Activated T-cell treated with anti-CD3 and anti-CD28 coated beads, Interleukin-2, amount 50 U/mL, for 72 hours (primary cell): ENCODE data around the gene RXFP3. TPM values are rescaled to one million over a fixed set of nuclear protein-coding genes. Genes with fewer than 3 reads are reported as not detected.
A peak's percentile ranks its signal among the peaks of the same experiment; 100 is the strongest.
"Not testable (repeated sequence)": the region's sequence is repeated elsewhere in the genome, so short reads cannot be mapped to it uniquely, and the experiment has no call there.

Source experiments
- ATAC-seq, 2 donors: fragments of 150-1000 bp; cut with Tn5 transposase; replicated peaks in 1 of 2; 2 replicates each; pipeline ENCODE4 v1.10.0; 2021; ENCODE audit warnings: moderate library complexity in 2 of 2, mild to moderate bottlenecking in 1 of 2
- DNase-seq, 2 donors: peaks; one replicate each; pipeline ENCODE4 v3.0.0; 2021 to 2022; ENCODE audit warnings: mixed read lengths in 1 of 2
- H3K27ac Mint-ChIP-seq: one replicate; pipeline ENCODE4 v1.8.0; 2022; ENCODE audit warnings: mild to moderate bottlenecking, moderate library complexity, mixed read lengths
- H3K27me3 Mint-ChIP-seq: one replicate; pipeline ENCODE4 v1.8.0; 2022; ENCODE audit warnings: low read depth, mixed read lengths
- H3K36me3 Mint-ChIP-seq, 2 donors: one replicate each; pipeline ENCODE4 v1.8.0; 2022; ENCODE audit warnings: mixed read lengths in 2 of 2, mild to moderate bottlenecking in 1 of 2; ENCODE audit not compliant: insufficient read depth in 2 of 2
- H3K4me1 Mint-ChIP-seq: one replicate; pipeline ENCODE4 v1.8.0; 2022; ENCODE audit warnings: low read depth, mixed read lengths
- H3K4me3 Mint-ChIP-seq, 2 donors: one replicate each; pipeline ENCODE4 v1.8.0; 2022; ENCODE audit warnings: mild to moderate bottlenecking in 2 of 2, mixed read lengths in 2 of 2, moderate library complexity in 2 of 2
- H3K9me3 Mint-ChIP-seq, 2 donors: one replicate each; pipeline ENCODE4 v1.8.0; 2022; ENCODE audit warnings: mixed read lengths in 2 of 2
- total RNA-seq, 2 donors: library from RNA; stranded (reverse); gene quantifications; one replicate each; pipeline ENCODE4 v1.2.3, GENCODE V29; 2022

Gene RXFP3
- total RNA-seq, 2 donors from 2014 or later: not detected

DNA sequence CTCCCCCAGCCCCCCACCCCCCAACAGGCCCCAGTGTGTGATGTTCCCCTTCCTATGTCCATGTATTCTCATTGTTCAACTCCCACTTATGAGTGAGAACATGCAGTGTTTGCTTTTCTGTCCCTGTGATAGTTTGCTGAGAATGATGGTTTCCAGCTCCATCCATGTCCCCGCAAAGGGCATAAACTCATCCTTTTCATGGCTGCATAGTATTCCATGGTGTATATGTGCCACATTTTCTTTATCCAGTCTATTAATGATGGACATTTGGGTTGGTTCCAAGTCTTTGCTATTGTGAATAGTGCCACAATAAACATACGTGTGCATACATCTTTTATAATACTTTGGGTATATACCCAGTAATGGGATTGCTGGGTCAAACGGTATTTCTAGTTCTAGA lies 21.3 kb upstream of the RXFP3 start:
- not testable (repeated sequence) for H3K36me3 Mint-ChIP-seq, H3K4me3 Mint-ChIP-seq, ATAC-seq, H3K4me1 Mint-ChIP-seq, DNase-seq, H3K27me3 Mint-ChIP-seq, H3K27ac Mint-ChIP-seq
- H3K9me3 Mint-ChIP-seq: peaks cover 22 to 26% of the 10 kb centered on the region in 2 donors

- Mint-ChIP-seq H3K27ac (no peak overlapping the region), H3K4me1 (no peaks in the 10 kb centered on the region), H3K9me3 (peaks cover 14% of the 10 kb centered on the region in 2 donors), H3K4me3 (no peak overlapping the region), H3K27me3 (peaks cover 6% of the 10 kb centered on the region), H3K36me3 (peaks cover 2 to 3% of the 10 kb centered on the region in 2 donors)
- DNase-seq: no peak
- no peak for ATAC-seq
Observed at GRCh38 chr5:33921002-33921401, 15.2 kb upstream of the RXFP3 start.

- DNase-seq (no peak), ATAC-seq (no peak)
- Mint-ChIP-seq H3K4me1 (no peaks in the 10 kb centered on the region), H3K36me3 (peaks cover 0 to under 1% of the 10 kb centered on the region in 2 donors), H3K4me3 (no peak overlapping the region), H3K27ac (no peak overlapping the region), H3K9me3 (peaks cover 0 to under 1% of the 10 kb centered on the region in 2 donors), H3K27me3 (peaks cover 6% of the 10 kb centered on the region)
Observed at GRCh38 chr5:33925278-33925677, 10.9 kb upstream of the RXFP3 start.

DNA sequence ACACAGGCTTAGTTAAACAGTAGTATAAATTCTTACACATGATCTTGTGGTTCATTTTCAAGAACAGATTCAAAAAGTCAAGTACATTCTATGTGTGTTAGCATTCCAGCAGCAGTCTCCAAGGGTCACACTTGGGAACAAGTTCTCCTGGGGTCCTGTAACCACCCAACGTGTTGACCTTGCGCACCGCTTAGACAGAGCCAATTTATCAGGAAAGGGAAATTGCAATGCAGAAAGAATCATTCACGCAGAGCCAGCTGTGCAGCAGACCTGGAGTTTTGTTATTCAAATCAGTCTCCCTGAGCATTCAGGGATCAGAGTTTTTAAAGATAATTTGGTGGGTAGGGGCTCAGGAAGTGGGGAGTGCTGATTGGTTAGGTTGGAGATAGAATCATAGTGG lies 8.5 kb upstream of the RXFP3 start:
- no peak for DNase-seq
- Mint-ChIP-seq H3K27me3 (peaks cover 20% of the 10 kb centered on the region), H3K36me3 (no peaks in the 10 kb centered on the region), H3K27ac (no peak overlapping the region), H3K4me1 (no peaks in the 10 kb centered on the region), H3K4me3 (no peak overlapping the region), H3K9me3 (no peaks in the 10 kb centered on the region)
- ATAC-seq: no peak

GRCh38 chr5:33928283-33928682 lies 7.9 kb upstream of the RXFP3 start:
- no peaks in the 10 kb centered on the region for H3K4me1 Mint-ChIP-seq
- H3K27me3 Mint-ChIP-seq: peaks cover 20% of the 10 kb centered on the region
- DNase-seq (no peak), ATAC-seq (no peak)
- no peaks in the 10 kb centered on the region for H3K9me3 Mint-ChIP-seq
- H3K36me3 Mint-ChIP-seq: no peaks in the 10 kb centered on the region
- no peak overlapping the region for H3K4me3 Mint-ChIP-seq
- no peak overlapping the region for H3K27ac Mint-ChIP-seq

GRCh38 chr5:33929925-33930690 lies 6.1 kb upstream of the RXFP3 start:
- H3K27me3 Mint-ChIP-seq: peaks cover 22% of the 10 kb centered on the region
- DNase-seq (no peak), ATAC-seq (no peak)
- no peak overlapping the region for H3K4me3 Mint-ChIP-seq
- H3K4me1 Mint-ChIP-seq: no peaks in the 10 kb centered on the region
- H3K27ac Mint-ChIP-seq: no peak overlapping the region
- H3K9me3 Mint-ChIP-seq: no peaks in the 10 kb centered on the region
- no peaks in the 10 kb centered on the region for H3K36me3 Mint-ChIP-seq

DNA sequence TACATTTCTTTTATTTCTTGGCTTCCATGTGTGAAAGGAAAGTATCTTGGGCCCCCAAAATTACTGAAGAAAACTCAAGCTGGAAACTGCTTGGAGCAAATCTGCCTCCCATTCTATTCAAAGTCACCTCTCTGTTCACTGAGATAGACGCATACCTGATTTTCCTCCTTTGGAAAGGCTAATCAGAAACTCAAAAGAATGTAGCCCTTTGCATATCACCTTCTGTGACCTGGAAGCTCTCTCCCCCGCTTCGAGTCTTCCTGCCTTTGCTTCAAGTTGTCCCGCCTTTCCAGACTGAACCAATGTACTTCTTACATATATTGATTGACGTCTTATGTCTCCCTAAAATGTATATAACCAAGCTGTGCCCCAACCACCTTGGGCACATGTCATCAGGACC lies 5.0 kb upstream of the RXFP3 start:
- Mint-ChIP-seq H3K27ac (no peak overlapping the region), H3K4me3 (no peak overlapping the region), H3K27me3 (peaks cover 32% of the 10 kb centered on the region), H3K4me1 (peaks cover 3% of the 10 kb centered on the region), H3K36me3 (no peaks in the 10 kb centered on the region), H3K9me3 (no peaks in the 10 kb centered on the region)
- no peak for DNase-seq
- ATAC-seq: no peak

- Mint-ChIP-seq H3K4me3 (no peak overlapping the region), H3K4me1 (peaks cover 9% of the 10 kb centered on the region), H3K9me3 (no peaks in the 10 kb centered on the region), H3K27me3 (peaks cover 58% of the 10 kb centered on the region), H3K36me3 (no peaks in the 10 kb centered on the region), H3K27ac (no peak overlapping the region)
- ATAC-seq (no peak), DNase-seq (no peak)
Observed at GRCh38 chr5:33933723-33934169, 2.4 kb upstream of the RXFP3 start.

GRCh38 chr5:33934176-33934575 lies 2.0 kb upstream of the RXFP3 start:
- no peaks in the 10 kb centered on the region for H3K36me3 Mint-ChIP-seq
- no peak overlapping the region for H3K27ac Mint-ChIP-seq
- ATAC-seq (no peak), DNase-seq (no peak)
- peaks cover 9% of the 10 kb centered on the region for H3K4me1 Mint-ChIP-seq
- no peak overlapping the region for H3K4me3 Mint-ChIP-seq
- H3K9me3 Mint-ChIP-seq: no peaks in the 10 kb centered on the region
- peaks cover 63% of the 10 kb centered on the region for H3K27me3 Mint-ChIP-seq

DNA sequence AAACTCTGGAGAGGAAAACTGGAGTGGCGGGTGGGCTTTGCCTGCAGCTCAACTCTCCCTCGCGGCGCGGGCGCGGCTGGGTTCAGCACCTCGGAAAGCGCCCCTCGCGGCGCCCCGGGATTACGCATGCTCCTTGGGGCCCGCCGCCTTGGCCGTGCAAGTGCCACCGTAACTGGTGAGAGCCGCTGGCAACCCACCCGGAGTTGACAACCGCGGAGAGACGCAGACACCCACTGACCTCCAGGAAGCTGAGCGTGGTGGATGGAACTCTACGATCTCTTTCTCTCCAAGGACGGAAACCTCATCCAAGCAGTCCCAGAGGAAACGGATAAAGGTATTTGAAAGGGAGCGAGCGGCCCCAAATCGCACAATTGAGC lies 194 bp upstream of the RXFP3 start:
- ATAC-seq (peak; percentile 33 to 55), DNase-seq (peak; percentile 52 to 61)
- H3K9me3 Mint-ChIP-seq: no peaks in the 10 kb centered on the region
- H3K27ac Mint-ChIP-seq: no peak overlapping the region
- peak overlapping the region in 1 of 2 donors; percentile 47 for H3K4me3 Mint-ChIP-seq
- no peaks in the 10 kb centered on the region for H3K36me3 Mint-ChIP-seq
- peaks cover 81% of the 10 kb centered on the region for H3K27me3 Mint-ChIP-seq
- H3K4me1 Mint-ChIP-seq: peaks cover 9% of the 10 kb centered on the region

- H3K4me3 Mint-ChIP-seq: no peak overlapping the region
- no peak overlapping the region for H3K27ac Mint-ChIP-seq
- no peak for DNase-seq
- H3K9me3 Mint-ChIP-seq: no peaks in the 10 kb centered on the region
- peaks cover 81% of the 10 kb centered on the region for H3K27me3 Mint-ChIP-seq
- ATAC-seq: no peak
- H3K4me1 Mint-ChIP-seq: peaks cover 9% of the 10 kb centered on the region
- no peaks in the 10 kb centered on the region for H3K36me3 Mint-ChIP-seq
Observed at GRCh38 chr5:33937017-33937706, 976 bp downstream of the RXFP3 start.

- Mint-ChIP-seq H3K4me1 (peaks cover 9% of the 10 kb centered on the region), H3K9me3 (no peaks in the 10 kb centered on the region), H3K27ac (no peak overlapping the region), H3K36me3 (no peaks in the 10 kb centered on the region), H3K4me3 (no peak overlapping the region), H3K27me3 (peaks cover 84% of the 10 kb centered on the region)
- ATAC-seq: no peak
- DNase-seq: no peak
Observed at GRCh38 chr5:33937707-33938506, 1.7 kb downstream of the RXFP3 start.

GRCh38 chr5:33938507-33938796 lies 2.3 kb downstream of the RXFP3 start:
- Mint-ChIP-seq H3K36me3 (no peaks in the 10 kb centered on the region), H3K4me1 (peaks cover 9% of the 10 kb centered on the region), H3K27me3 (peaks cover 78% of the 10 kb centered on the region), H3K9me3 (no peaks in the 10 kb centered on the region), H3K27ac (no peak overlapping the region), H3K4me3 (no peak overlapping the region)
- ATAC-seq: no peak
- DNase-seq: no peak
